Hippocampal formation (tissue), 2 donors: ENCODE results near the gene CCNL1.
"Not testable (repeated sequence)": the region's sequence is repeated elsewhere in the genome, so short reads cannot be mapped to it uniquely, and the experiment has no call there.

Experiments
- DNase-seq, 2 donors: peaks; one replicate each; lab custom pipeline; 2025; lab: John Stamatoyannopoulos, UW

CCNL1 gene

DNA sequence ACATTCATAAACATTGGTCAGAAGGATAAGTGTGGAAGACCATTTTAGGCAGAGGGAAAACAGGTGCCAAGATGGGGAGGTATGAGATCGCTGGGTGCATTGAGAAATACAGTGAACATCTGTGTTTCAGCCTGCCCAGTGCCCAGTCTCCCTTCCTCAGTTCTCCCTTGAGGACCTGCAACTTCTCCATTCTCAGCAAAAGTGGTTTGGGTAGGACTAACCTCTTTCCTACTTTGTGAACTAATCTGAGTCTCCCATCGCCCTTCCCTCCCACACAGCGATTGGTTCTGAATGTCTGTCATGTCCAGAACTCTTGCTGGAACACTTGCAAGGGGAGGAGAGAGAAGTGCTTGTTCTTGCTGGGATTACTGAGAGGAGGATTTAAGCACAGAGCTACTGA, 10.9 kb upstream of the CCNL1 start:
- DNase-seq: no peak

DNA sequence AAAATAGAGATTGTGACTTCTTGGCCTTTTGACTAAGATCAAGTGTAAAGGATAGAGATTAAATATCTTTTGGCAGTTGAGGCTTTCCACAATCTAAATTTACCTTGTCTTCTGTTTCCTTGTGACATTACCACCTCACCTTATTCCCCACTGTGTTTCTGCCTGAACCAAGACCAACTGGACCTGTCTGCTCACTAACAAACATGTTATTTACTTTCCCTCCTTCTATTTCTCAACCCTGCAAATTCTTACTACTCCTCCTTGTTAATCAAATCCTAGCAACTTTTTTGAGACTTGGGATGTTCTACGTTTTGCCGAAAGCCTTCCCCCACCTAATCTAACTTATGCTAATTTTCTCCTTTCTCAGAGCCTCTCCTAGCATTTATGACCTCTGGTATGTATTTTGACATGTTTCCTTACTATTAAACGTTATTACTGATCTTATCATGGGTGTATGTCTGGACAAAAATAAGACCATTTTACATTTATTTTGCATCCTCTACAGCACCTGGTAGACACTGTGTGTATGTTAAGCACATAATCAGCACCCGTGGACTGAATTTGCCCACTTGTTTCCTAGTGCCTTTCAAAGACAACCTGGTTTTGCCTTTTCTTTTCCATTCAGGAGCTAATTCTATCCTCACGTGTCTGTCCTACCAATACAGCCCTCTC, 7.6 kb upstream of the CCNL1 start:
- no peak for DNase-seq

DNA sequence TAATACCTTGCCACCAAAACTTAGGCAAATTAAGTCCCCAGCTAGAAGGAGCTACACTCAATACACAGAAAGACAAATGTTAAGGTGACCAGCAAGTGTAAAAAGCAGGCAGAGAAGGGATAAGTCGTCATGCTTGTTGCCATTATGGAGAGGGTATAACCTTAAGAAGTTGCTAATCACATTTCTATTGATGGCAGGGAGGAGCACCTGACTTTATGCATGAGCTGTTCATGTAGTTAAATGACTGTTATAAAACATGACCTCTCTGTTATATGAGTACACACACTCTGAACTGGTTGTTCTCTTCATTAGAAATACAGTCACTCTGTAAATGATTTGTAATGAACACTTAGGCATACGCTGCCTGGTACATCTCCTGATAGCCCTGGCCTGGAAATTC, 6.6 kb upstream of the CCNL1 start:
- no peak for DNase-seq

DNA sequence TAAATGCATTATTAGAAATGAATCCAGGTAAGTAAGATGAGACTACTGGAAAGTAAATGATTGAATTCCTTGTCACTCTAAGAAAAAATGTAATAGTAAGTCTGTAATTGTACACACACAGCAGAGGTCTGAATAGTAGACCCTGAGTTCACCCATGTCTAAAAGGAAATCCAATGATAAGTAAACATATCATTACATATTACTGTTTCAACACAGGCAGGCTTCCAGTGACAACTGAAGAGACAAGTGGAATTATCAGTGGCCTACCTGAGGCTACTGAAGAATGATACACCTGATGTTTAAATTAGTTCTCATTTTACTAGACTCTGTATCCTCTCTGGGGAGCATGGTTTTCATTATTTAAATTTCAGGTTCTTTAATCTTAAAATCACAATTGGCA, 6.2 kb upstream of the CCNL1 start:
- DNase-seq: no peak

DNA sequence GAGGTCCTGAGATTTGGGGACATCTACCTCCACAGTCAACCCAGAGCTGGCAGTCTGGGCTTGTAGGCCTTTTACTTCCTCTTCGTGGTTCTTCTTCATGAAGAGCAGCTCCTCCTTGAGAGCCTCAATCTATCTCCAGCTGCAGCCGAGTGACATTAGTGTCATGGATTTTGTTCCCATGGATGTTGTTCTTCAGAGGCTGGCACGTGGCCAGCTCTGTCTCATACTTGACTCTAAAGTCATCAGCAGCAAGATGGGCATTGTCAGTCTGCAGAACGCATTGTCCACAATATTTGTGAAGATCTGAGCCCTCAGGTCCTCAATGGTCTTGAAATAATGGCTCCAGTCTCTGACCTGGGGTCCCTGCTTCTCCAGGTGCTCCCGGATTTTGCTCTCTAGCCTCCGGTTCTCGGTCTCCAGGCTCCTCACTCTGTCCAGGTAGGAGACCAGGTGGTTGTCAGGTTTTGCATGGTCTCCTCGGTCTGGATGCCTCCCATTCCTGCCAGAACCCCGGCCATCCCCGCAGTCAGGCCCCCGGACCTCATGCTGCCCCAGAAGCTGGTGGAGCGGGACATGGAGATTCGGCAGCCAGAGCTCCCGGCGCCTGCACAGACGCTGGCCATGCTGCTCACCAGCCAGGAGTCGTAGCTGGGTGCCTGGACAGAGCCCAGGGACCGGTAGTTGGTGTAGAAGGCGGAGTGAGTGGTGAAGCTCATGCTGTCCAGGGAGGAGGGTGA, 3.4 kb upstream of the CCNL1 start:
- DNase-seq: no peak

DNA sequence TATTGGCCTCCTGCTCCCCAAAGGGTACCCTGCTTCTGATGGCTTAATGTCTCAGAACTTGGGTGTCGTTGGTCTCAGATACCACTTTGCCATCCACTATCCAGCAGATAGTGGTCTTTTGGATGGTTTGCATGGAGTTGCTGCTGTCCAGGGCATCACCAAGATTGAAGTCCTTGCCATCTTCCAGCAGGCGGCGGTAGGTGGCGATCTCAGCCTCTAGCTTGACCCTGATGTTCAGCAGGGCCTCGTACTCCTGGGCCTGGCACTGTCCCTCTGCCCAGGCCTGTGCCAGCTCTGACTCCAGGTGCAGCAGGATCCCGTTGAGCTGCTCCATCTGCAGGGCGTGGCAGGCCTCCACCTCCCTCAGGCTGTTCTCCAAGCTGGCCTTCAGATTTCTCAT, 2.7 kb upstream of the CCNL1 start:
- DNase-seq: not testable (repeated sequence)

DNA sequence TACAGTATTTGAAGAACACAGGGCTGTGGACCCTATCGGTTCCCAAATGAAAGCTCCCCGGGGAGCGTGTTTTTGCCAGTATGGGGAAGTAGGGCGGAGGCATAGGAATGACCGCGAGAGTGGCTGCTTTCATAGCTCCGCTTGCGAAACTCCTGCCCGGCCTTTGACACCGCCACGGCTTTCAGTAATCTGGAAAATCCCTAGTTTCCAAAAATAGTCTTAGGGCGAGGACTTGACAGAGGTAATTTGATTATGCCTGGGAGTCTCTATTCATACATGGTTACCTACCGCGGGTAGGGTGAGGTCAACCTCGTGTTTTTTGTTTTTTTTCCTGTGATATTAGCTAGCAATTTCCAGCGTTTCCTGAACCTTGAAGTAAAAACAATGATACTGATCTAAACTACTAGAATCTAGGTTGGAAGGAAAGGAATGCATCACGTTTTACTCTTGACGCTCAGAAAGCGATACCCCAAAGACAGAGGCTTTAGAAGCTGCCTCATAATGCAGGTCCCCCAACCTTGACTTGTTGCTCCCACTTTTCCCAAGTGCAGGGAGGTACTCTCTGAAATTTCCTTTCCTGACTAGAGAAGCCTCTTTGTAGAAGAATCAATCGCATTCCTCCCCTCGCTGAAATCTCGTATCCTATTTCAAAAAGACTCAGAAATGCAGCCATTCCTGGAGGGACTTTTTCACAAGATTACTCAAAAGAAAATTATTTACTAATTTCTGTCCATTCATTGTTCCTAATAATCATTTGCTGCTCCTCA, 894 bp upstream of the CCNL1 start:
- peak in 1 of 2 donors; percentile 73 for DNase-seq

DNA sequence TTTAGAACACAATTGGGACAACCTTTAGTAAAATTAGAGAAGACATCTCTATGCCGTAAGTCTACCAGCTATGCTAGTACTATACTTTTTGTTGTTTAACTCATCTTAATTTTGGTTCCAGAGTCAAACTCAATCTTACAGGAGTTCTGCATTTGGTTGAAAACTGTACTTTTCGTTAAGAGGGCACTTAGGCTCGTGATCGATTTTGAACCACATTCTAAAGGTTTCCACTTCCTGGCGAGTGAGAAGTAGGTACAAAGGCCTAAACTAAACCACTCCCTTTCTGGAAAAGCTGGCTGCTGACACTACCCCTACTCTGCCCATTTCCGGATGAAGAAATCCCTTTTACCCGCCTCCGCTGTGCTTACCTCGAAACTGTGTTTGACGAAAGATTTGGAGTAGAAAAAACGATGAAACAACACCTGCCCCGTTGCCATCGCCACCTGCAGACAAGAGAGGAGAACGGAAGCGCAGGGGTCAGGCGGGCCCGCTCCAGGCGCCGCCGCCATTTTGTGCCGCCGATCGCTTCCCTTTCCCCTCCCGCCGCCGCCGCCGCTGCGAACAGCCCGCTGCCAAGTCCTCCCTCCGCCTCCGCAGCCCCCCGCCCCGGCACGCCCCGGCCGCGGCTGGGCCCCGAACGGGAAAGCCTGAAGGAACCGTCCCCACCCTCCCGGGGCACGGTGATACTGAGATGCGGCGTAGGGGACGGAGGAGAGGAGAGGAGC, 748 bp downstream of the CCNL1 start:
- peak in 1 of 2 donors; percentile 44 for DNase-seq

DNA sequence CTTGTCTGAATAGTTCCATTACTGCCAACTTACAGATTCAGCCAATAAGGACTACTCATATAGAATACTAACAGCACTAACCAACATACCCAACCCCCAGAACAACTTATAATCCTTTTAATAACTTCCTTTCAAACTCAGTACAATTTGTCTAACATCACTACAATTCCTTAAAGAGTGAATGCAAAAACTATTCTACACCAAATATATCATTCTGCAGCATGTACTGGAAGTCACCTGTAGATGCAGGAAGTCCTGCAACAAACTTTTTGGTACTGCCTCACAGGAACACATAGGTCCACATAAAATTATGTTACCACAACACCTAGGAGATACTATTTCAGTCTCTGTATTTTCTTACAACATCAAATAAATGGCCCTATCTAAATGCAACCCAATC, 2.1 kb downstream of the CCNL1 start:
- DNase-seq: no peak

DNA sequence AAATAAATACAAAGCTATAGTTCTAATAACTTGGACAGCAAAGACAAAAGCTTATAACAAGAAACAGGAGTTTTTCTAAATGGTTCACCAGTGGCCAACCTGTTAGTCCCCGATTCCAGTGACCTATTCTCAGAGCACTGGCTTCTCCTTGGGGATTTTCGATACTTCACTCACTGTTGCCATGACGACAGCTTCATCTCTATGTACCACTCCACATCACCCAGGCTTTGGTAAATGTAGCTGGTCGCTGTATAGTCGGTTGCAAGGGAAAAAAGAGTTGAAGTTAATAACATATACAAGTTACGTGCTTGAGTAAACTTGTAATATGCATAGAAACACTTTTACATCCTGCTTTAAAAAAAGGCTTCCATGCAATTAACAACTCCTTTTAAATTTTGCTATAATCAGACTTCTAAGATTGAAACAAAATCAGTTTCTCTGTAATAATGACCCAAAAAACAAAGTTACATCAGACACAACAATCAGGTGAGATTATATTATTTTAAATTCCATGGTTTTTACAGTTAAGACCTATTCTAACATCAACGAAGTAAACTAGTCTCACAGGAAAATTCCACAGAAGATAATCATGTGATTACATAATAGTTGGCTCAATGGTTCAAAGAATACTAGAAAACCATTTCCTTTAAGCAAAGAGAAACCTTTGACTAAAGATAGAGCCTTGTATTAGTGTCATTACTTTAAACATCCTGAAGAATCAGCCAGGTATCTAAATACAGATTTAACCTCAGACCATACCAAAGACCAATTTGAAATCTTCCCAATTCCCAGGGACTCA, 2.9 kb downstream of the CCNL1 start:
- no peak for DNase-seq

DNA sequence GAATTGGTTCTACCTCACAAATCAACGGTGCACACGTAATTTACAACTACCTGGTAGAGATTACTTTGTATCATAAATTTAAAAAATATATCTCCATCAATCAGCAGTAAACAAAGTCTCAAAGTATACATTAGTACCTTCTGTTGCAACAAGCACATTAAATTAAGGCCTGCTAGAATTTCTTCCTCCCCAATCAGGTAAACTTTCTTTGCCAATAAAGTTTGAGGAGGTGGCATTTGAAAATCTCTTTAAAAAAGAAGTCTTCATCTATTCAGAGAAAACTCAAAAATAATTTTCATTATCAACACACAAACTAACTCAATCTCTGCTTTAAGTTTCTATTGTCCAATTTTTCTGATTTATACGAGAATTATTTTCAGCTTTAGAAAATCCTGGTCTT, 4.4 kb downstream of the CCNL1 start:
- no peak for DNase-seq

DNA sequence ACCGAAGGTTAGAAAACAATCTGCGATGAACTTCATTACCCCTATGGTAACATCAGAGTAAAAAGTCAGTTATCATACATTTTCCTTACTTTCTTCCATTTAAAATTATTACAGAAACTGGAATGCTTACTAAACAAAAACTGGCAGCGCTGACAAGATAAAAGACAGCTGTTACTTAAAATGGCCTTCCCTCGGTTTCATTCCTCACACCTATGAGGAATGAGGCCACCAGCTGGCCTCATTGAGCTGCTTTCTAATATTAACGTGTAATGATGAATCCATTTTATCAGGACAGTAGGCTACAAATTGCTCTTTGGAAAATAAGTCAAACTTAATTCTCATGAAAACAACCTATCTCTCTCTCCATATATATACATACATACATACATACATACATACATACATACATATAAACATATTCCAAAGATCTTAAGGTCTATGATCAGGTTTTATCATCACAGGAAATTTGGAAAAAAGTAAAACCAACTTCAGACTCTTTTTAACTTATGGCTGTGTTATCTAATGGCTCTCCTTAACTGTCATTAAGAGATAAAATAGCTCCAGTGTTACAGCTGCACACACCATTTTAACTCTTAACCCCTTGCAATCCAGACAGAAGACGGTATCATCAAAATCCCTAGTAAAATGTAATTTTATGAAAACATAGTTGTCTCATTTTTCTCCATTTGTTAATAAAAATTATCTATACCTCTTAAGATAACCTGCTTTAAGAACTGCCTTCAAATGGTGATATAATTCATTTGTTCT, 5.2 kb downstream of the CCNL1 start:
- no peak for DNase-seq

DNA sequence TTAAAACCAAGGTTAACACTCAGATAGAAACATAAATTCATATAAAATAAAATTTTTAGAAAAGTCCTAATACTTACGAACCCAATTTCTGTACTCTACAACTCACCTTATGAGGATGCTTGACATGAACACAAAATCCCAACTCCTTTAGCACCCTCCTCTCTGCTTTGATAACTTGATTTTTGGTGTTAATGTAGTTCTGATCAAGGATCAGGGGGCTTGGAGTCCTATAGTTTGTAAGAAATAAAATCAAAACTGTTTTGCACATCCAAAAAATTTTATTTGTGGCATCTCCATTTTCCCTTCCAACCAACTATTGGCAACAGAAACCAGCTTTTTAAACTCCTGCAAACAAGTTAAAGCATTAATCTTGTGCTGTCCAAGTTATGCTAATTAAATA, 7.0 kb downstream of the CCNL1 start:
- DNase-seq: no peak

DNA sequence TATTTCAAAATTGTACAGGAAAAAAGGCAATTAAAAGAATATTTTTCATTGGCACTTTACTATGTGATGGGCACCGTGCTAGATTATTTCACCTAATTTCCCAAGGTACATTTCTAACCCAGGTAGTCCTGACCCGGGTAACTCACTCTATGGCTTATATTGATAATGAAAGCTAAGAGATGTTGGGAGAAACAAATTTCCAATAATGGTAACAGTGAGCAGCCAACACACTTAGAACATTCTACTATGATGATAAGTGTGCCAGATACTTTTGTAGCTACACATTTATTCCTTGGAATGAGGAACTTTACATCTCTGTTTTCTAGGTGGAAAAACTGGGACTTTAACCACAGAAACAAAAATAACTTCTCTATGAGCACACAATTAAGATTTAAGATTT, 7.5 kb downstream of the CCNL1 start:
- no peak for DNase-seq

DNA sequence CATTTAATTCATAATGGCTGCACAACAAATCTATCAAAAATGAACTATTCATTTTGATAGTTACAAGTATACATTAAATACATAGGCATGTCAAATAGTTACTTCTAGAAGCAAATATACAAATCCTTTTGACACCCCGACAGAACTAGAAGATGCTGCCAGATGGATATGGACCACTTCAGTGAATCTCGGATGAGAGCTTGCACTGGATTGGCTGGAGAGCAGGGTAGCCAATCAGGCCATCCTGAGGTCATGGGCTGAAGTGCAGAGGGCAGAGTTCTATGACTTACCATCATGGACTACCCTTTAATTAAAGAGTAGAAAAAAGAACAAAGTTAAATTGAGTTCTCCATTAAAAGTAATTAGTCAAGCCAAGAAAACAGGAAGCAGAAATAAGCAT, 8.3 kb downstream of the CCNL1 start:
- DNase-seq: no peak

DNA sequence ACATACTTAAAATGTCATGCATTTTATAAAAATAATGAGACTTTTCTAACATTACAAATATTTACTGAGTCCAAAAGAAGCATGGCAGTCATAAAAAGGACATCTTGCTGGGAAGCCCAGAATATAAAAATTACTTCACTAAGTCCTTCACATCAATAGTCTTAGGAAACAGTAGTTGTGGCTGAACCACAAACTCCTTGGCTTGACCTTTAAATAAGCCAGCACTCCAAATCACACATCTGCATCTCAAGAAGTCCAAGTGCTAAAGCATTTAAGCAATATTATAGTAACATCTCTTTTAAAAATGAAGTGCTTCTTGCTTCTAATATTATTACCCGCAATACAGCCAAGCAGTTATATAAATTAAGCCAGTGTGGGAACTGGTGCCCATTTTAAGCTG, 8.8 kb downstream of the CCNL1 start:
- no peak for DNase-seq

DNA sequence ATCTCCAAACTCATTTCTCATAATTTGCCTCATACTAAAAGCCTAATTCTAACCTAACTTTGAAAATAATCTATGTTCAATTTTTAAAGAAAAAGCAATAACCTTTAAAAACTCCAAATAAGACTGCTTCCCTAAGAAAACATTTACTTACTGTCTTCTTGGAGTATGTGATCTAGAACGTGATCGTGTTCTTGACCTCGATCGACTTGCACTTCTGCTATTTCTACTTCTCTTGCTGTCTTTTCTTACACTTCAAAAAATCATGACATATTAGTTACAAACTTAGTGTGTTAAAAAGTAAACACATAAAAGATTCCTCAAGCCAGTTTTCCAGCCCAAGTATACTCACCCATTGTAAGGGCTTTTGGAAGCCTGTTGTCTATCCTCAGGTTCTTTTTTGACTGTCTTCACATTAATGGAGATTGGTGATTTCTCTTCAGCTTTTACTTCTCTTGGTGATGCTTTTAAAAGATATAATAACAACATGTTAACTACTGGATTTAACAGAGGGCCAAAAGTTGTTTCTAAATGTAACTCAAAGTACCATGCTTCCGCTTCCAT, 10.7 kb downstream of the CCNL1 start:
- DNase-seq: no peak

DNA sequence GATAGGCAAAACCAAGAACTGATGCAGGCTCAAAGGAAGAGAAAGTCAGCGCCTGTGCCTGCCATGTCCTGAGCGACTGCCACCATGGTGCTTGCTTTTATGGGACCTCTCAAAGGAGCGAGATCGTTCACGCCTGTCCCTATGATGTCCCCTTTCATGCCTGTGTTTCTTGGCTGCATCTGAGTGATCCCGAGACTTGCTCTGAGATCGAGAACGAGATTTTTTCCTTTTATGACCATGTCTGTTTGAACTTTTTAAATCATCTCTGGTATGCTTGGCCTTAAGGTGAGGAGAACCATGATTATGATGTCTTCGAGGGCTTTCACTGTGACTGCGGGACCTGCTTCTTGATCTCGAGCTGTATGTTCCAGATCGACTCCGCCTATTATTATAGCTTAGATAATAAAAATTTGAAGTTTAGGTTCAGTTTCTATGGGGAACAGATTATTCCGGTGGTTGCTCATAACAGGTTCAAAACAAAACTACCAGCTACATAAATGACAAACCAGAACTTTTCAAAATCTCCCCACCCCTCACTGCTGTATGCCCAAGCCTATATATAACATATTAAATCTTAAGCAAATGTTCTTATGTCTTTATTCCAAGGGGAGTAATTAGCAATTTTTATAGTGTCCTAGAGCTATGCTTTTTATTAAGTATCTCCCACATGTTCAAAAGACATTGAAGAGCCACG, 11.6 kb downstream of the CCNL1 start:
- no peak for DNase-seq

DNA sequence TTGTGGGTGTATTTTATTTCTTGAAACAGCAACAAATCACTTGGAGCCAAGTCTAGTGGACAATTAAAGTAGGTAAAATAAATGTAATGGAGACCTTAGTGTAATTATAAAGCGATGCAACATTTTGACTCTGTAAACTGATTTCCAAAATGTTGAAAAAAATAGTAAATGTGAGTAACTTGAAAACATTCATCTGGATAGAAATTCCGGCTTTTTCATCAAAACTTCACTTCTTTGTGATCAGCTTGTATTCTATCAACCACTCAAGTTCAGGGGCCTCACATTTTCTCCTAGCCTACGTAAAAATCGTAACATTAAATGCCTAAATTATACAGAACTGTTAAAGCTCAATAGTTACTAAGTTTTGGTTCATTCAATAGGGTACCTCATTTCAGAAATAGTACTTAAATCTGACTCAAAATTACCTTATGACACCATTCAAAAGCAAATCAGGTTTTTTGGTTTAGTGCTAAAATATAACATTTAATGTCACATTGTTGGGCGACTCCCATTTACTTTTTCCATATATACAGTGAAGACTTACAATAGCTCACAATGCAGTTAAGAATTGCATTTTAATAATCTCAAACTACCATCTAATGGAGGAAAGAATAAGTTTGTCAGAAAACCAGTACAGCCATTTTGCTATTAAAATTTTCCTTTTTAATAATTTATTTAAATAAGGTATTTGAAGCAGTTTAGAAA, 12.7 kb downstream of the CCNL1 start:
- DNase-seq: no peak
